A549 (cell line): ENCODE results near the gene SMIM20.

ENCODE experiments used
- KDM5A ChIP-seq: fragments of 200-600 bp; sonication (generic); IDR thresholded peaks from 2 replicates; pipeline ENCODE4 v1.6.1; 2016; ENCODE audit warnings: antibody characterized with exemption, mild to moderate bottlenecking
- MYC ChIP-seq: IDR thresholded peaks from 2 replicates; pipeline ENCODE4 v1.6.1; 2012; ENCODE audit warnings: mild to moderate bottlenecking, inconsistent platforms, low read length, improper control_type of control experiment, borderline replicate concordance
- NR3C1 ChIP-seq: fragments of >200 bp; sonication (Bioruptor Twin); formaldehyde crosslinking; IDR thresholded peaks from 3 replicates; pipeline ENCODE4 v1.6.1; 2017
- POLR2A ChIP-seq: IDR thresholded peaks from 2 replicates; pipeline ENCODE4 v1.6.1; 2012; ENCODE audit warnings: mild to moderate bottlenecking, low read length
- SMC3 ChIP-seq: fragments of >200 bp; sonication (Bioruptor Twin); formaldehyde crosslinking; IDR thresholded peaks from 3 replicates; pipeline ENCODE4 v1.6.1; 2018; ENCODE audit warnings: inconsistent platforms
- SREBF2 ChIP-seq: fragments of 450-650 bp; IDR thresholded peaks from 2 replicates; pipeline ENCODE4 v1.6.1; 2014; ENCODE audit warnings: mild to moderate bottlenecking, moderate library complexity
- TF ChIP-seq, protein P1 (sequence below): fragments of >200 bp; sonication (Bioruptor Twin); formaldehyde crosslinking; IDR thresholded peaks from 3 replicates; pipeline ENCODE4 v1.5.1; 2016
- TF ChIP-seq, protein P2 (sequence below): fragments of 200-600 bp; sonication (generic); IDR thresholded peaks from 2 replicates; pipeline ENCODE4 v1.6.1; 2016; ENCODE audit warnings: antibody characterized with exemption, mild to moderate bottlenecking, moderate library complexity
- TF ChIP-seq, protein P3 (sequence below): IDR thresholded peaks from 2 replicates; pipeline ENCODE4 v1.6.1; 2012

DNA sequence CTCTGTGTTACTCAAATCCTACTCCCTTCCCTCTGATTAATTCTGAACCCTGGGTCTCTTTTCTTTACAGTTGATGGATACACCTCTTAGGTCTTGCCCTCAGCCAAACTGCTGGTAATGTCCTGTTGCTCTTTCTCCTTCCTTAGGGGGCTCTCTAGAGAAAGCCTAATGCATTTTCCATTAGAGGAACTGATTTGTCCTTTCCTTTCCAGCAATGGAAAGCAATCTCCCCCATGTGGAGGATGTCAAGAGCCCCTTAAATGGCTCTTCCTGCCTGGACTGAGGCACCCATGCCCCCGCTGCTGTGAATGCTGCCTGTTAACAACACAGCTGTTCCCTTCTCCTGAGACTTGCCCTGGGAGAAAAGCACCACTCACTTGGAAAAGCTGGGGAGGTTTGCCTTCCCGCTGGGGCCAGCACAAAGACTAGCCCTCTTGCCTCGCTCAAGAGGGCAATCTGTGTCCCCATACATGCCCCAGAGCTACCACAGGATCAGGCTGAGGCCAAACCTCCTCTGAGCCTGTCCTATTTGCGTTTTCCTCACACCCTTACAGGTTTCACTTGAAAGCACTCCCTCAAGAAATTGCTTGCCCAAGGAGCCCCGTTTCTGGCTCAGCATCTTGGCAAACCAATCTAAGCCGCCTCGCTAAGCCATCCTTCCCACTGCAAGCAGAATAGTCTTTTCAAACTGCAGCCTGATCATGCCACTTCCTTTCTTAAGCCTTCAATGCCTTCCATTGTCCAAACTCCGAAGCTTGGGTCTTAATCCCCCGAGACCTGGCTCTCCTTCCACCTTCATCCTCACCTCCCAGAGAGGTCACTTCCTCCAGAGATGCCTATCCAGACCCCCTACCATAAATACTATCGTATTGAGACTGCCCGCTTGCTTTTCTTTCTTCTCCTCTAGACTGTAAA lies 23.2 kb upstream of the SMIM20 start:
- TF ChIP-seq, protein P1, sequence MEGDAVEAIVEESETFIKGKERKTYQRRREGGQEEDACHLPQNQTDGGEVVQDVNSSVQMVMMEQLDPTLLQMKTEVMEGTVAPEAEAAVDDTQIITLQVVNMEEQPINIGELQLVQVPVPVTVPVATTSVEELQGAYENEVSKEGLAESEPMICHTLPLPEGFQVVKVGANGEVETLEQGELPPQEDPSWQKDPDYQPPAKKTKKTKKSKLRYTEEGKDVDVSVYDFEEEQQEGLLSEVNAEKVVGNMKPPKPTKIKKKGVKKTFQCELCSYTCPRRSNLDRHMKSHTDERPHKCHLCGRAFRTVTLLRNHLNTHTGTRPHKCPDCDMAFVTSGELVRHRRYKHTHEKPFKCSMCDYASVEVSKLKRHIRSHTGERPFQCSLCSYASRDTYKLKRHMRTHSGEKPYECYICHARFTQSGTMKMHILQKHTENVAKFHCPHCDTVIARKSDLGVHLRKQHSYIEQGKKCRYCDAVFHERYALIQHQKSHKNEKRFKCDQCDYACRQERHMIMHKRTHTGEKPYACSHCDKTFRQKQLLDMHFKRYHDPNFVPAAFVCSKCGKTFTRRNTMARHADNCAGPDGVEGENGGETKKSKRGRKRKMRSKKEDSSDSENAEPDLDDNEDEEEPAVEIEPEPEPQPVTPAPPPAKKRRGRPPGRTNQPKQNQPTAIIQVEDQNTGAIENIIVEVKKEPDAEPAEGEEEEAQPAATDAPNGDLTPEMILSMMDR = no peak
- TF ChIP-seq SREBF2 (no peak), NR3C1 (no peak), MYC (no peak), KDM5A (no peak), SMC3 (no peak), POLR2A (no peak)
- TF ChIP-seq, protein P2, sequence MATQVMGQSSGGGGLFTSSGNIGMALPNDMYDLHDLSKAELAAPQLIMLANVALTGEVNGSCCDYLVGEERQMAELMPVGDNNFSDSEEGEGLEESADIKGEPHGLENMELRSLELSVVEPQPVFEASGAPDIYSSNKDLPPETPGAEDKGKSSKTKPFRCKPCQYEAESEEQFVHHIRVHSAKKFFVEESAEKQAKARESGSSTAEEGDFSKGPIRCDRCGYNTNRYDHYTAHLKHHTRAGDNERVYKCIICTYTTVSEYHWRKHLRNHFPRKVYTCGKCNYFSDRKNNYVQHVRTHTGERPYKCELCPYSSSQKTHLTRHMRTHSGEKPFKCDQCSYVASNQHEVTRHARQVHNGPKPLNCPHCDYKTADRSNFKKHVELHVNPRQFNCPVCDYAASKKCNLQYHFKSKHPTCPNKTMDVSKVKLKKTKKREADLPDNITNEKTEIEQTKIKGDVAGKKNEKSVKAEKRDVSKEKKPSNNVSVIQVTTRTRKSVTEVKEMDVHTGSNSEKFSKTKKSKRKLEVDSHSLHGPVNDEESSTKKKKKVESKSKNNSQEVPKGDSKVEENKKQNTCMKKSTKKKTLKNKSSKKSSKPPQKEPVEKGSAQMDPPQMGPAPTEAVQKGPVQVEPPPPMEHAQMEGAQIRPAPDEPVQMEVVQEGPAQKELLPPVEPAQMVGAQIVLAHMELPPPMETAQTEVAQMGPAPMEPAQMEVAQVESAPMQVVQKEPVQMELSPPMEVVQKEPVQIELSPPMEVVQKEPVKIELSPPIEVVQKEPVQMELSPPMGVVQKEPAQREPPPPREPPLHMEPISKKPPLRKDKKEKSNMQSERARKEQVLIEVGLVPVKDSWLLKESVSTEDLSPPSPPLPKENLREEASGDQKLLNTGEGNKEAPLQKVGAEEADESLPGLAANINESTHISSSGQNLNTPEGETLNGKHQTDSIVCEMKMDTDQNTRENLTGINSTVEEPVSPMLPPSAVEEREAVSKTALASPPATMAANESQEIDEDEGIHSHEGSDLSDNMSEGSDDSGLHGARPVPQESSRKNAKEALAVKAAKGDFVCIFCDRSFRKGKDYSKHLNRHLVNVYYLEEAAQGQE = no peak
- TF ChIP-seq, protein P3, sequence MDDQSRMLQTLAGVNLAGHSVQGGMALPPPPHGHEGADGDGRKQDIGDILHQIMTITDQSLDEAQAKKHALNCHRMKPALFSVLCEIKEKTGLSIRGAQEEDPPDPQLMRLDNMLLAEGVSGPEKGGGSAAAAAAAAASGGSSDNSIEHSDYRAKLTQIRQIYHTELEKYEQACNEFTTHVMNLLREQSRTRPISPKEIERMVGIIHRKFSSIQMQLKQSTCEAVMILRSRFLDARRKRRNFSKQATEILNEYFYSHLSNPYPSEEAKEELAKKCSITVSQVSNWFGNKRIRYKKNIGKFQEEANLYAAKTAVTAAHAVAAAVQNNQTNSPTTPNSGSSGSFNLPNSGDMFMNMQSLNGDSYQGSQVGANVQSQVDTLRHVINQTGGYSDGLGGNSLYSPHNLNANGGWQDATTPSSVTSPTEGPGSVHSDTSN = no peak
